Sigmoid colon (tissue), 7 donors: ENCODE data around the gene SOWAHA. TPM values are rescaled to one million over a fixed set of nuclear protein-coding genes. Genes with fewer than 3 reads are reported as not detected.

Source experiments
- DNase-seq: peaks from one replicate; pipeline ENCODE4 v3.0.0-alpha.2; 2019
- H3K27ac ChIP-seq, 4 donors: fragments of 200-600 bp; sonication (generic); one replicate each; pipeline ENCODE4 v1.5.1; 2016 to 2019; ENCODE audit warnings: mild to moderate bottlenecking in 1 of 4
- H3K27me3 ChIP-seq, 3 donors: fragments of 200-600 bp; sonication (generic); one replicate each; pipeline ENCODE4 v1.5.1; 2019; ENCODE audit warnings: mild to moderate bottlenecking in 1 of 3
- H3K36me3 ChIP-seq, 4 donors: fragments of 200-600 bp; sonication (generic); one replicate each; pipeline ENCODE4 v1.5.1; 2016 to 2019
- H3K4me1 ChIP-seq, 4 donors: fragments of 200-600 bp; sonication (generic); one replicate each; pipeline ENCODE4 v1.5.1; 2017 to 2019
- H3K4me3 ChIP-seq, 4 donors: fragments of 200-600 bp; sonication (generic); one replicate each; pipeline ENCODE4 v1.5.1; 2017 to 2019; ENCODE audit warnings: mild to moderate bottlenecking in 2 of 4, moderate library complexity in 1 of 4
- H3K9me3 ChIP-seq, 4 donors: fragments of 200-600 bp in 3 of 4; sonication (generic) in 3 of 4; one replicate each; pipeline versions ENCODE4 v1.5.1 to v1.6.1; 2013 to 2019
- CTCF ChIP-seq, 4 experiments: fragments of 450-650 bp in 3 of 4; fragments of 200-600 bp in 1 of 4; IDR thresholded peaks; one replicate each; pipeline ENCODE4 v1.5.1; 2016 to 2019; ENCODE audit warnings: antibody characterized with exemption in 4 of 4, mild to moderate bottlenecking in 3 of 4, moderate library complexity in 2 of 4
- EP300 ChIP-seq, 4 donors: sonication (generic); formaldehyde crosslinking; IDR thresholded peaks; one replicate each; pipeline ENCODE4 v1.6.1; 2017; ENCODE audit warnings: antibody characterized with exemption in 4 of 4
- POLR2A ChIP-seq, 2 donors: fragments of 450-650 bp; IDR thresholded peaks; one replicate each; pipeline ENCODE4 v1.6.1; 2016; ENCODE audit warnings: antibody characterized with exemption in 2 of 2, mild to moderate bottlenecking in 2 of 2, moderate library complexity in 2 of 2
- POLR2AphosphoS5 ChIP-seq, 4 donors: sonication (generic); formaldehyde crosslinking; IDR thresholded peaks; one replicate each; pipeline ENCODE4 v1.6.1; 2017; ENCODE audit warnings: antibody characterized with exemption in 4 of 4
- WGBS, 2 donors: extraction: QIAGEN DNeasy Blood & Tissue Kit; methylation state at CpG; one replicate each; pipeline ENCODE4 v1.1.7; 2013; 5-methylcytosine and 5-hydroxymethylcytosine counted together
- intact Hi-C: fragments of 100-400 bp; cut with DNase I; formaldehyde crosslinking; loops from one replicate; pipeline ENCODE4 v1.15.1; 2023
- polyA plus RNA-seq, 3 donors: library from polyadenylated mRNA; stranded (reverse); fragments of 200-250 nt; gene quantifications; one replicate each; pipeline ENCODE4 v1.2.3, GENCODE V29; 2013
- total RNA-seq, 4 donors: library from RNA; depleted of rRNA; stranded (reverse); fragments of >200 nt; gene quantifications; one replicate each; pipeline ENCODE4 v1.1.0, GENCODE V29; 2016
- donor health status: healthy with polysubstance abuse.
- donor health status: Bipolar disorder and iron deficiency.
- donor health status: healthy.

SOWAHA gene
- total and polyA plus RNA-seq, 7 donors = 0.16 to 33.8 (median 8.0) TPM; not detected in 2

- Histone ChIP-seq H3K4me1 (no peaks in the 10 kb centered on the region), H3K36me3 (no peaks in the 10 kb centered on the region), H3K4me3 (no peak overlapping the region), H3K27me3 (no peaks in the 10 kb centered on the region), H3K27ac (no peak overlapping the region), H3K9me3 (no peaks in the 10 kb centered on the region)
- WGBS, 2 donors = 77 to 83% methylated on average over 2 of the region's 2 CpGs
- no peak for DNase-seq
- TF ChIP-seq EP300 (IDR thresholded peaks at IDR 0.05) (no peak), CTCF (IDR thresholded peaks at IDR 0.05) (no peak), POLR2A (IDR thresholded peaks at IDR 0.05) (no peak), POLR2AphosphoS5 (IDR thresholded peaks at IDR 0.05) (no peak)
- intact Hi-C loops = no loop called here
Observed at GRCh38 chr5:132790201-132790865, 22.8 kb upstream of the SOWAHA start.

GRCh38 chr5:132791026-132791425 is 22.1 kb upstream of the SOWAHA start:
- no peak overlapping the region for H3K4me3 ChIP-seq
- DNase-seq = no peak
- TF ChIP-seq POLR2A (IDR thresholded peaks at IDR 0.05) (no peak), EP300 (IDR thresholded peaks at IDR 0.05) (no peak), POLR2AphosphoS5 (IDR thresholded peaks at IDR 0.05) (no peak), CTCF (IDR thresholded peaks at IDR 0.05) (no peak)
- no peaks in the 10 kb centered on the region for H3K27me3 ChIP-seq
- no peaks in the 10 kb centered on the region for H3K9me3 ChIP-seq
- H3K27ac ChIP-seq = no peak overlapping the region
- H3K4me1 ChIP-seq = no peaks in the 10 kb centered on the region
- no peaks in the 10 kb centered on the region for H3K36me3 ChIP-seq
- WGBS, 2 donors = 93 to 97% methylated on average over 3 of the region's 3 CpGs
- intact Hi-C loops = no loop called here

GRCh38 chr5:132797651-132798050 is 15.5 kb upstream of the SOWAHA start:
- Histone ChIP-seq H3K9me3 (no peaks in the 10 kb centered on the region), H3K36me3 (no peaks in the 10 kb centered on the region), H3K27me3 (peaks cover 0 to 7% (median 0%) of the 10 kb centered on the region in 3 donors), H3K4me3 (no peak overlapping the region), H3K27ac (no peak overlapping the region), H3K4me1 (no peaks in the 10 kb centered on the region)
- no peak for DNase-seq
- intact Hi-C loops = no loop called here
- 82 to 88% methylated on average over 2 of the region's 2 CpGs for WGBS, 2 donors
- TF ChIP-seq POLR2A (IDR thresholded peaks at IDR 0.05) (no peak), POLR2AphosphoS5 (IDR thresholded peaks at IDR 0.05) (no peak), CTCF (IDR thresholded peaks at IDR 0.05) (no peak), EP300 (IDR thresholded peaks at IDR 0.05) (no peak)

GRCh38 chr5:132799392-132799791 is 13.7 kb upstream of the SOWAHA start:
- intact Hi-C loops = no loop called here
- no peaks in the 10 kb centered on the region for H3K36me3 ChIP-seq
- no peak overlapping the region for H3K4me3 ChIP-seq
- no peak for DNase-seq
- no peaks in the 10 kb centered on the region for H3K9me3 ChIP-seq
- 85 to 92% methylated on average over 2 of the region's 2 CpGs for WGBS, 2 donors
- peaks cover 0 to 7% (median 0%) of the 10 kb centered on the region in 3 donors for H3K27me3 ChIP-seq
- no peak overlapping the region for H3K27ac ChIP-seq
- no peaks in the 10 kb centered on the region for H3K4me1 ChIP-seq
- no peak for TF ChIP-seq POLR2AphosphoS5 (IDR thresholded peaks at IDR 0.05)
- TF ChIP-seq POLR2A (IDR thresholded peaks at IDR 0.05) = no peak
- TF ChIP-seq EP300 (IDR thresholded peaks at IDR 0.05) = no peak
- TF ChIP-seq CTCF (IDR thresholded peaks at IDR 0.05) = no peak

- H3K27ac ChIP-seq = no peak overlapping the region
Observed at GRCh38 chr5:132800545-132800944, 12.6 kb upstream of the SOWAHA start.

More at GRCh38 chr5:132800545-132800944, 12.6 kb upstream of the SOWAHA start:
- 84 to 91% methylated on average over 2 of the region's 2 CpGs for WGBS, 2 donors
- Histone ChIP-seq H3K9me3 (no peaks in the 10 kb centered on the region), H3K4me1 (no peaks in the 10 kb centered on the region), H3K4me3 (no peak overlapping the region), H3K36me3 (no peaks in the 10 kb centered on the region), H3K27me3 (peaks cover 0 to 10% (median 0%) of the 10 kb centered on the region in 3 donors)
- DNase-seq = no peak
- TF ChIP-seq POLR2A (IDR thresholded peaks at IDR 0.05) (no peak), EP300 (IDR thresholded peaks at IDR 0.05) (no peak), POLR2AphosphoS5 (IDR thresholded peaks at IDR 0.05) (no peak), CTCF (IDR thresholded peaks at IDR 0.05) (no peak)
- intact Hi-C loops = no loop called here
